Measurements from ENCODE around the gene ANKRD65. TPM values are rescaled to one million over a fixed set of nuclear protein-coding genes. Genes with fewer than 3 reads are reported as not detected.

The ANKRD65 gene
- total RNA-seq, 1 donor from 2014 or later: not detected

DNA sequence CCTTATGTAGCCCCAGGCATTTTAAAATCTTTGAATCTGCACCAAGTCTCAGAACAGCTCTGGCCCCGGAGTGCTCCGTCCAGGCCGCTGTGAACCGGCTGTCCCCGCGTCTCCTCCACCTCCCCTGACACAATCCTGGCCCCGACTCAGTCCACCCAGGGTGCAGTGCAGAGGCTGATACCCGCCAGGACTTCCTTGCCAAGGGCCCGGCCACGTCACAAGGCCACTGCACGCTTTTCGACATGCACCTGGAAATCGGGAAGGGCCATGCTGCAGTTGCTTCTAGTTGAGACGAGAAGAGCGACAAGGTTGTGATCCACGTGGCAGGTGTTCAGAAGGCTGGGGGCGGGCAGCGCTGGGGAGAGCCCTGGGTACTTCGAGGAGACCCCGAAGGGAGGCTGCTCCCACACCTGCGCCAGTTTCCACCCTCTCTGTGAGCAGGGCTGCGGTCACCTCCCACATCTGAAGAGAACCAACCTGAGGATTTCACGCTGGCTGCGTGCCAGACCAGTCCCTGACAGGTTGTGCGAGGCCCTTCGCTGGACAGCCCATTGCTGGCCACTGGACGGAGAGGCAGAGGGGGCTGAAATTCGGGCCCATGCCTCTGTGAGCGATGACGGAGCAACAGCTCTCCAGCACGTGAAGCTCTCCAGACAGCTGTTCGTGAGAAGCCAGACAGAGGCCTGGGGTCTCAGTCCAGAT is 21.1 kb upstream of the ANKRD65 start:
- intact Hi-C loops (cut with micrococcal nuclease): no loop called here

DNA sequence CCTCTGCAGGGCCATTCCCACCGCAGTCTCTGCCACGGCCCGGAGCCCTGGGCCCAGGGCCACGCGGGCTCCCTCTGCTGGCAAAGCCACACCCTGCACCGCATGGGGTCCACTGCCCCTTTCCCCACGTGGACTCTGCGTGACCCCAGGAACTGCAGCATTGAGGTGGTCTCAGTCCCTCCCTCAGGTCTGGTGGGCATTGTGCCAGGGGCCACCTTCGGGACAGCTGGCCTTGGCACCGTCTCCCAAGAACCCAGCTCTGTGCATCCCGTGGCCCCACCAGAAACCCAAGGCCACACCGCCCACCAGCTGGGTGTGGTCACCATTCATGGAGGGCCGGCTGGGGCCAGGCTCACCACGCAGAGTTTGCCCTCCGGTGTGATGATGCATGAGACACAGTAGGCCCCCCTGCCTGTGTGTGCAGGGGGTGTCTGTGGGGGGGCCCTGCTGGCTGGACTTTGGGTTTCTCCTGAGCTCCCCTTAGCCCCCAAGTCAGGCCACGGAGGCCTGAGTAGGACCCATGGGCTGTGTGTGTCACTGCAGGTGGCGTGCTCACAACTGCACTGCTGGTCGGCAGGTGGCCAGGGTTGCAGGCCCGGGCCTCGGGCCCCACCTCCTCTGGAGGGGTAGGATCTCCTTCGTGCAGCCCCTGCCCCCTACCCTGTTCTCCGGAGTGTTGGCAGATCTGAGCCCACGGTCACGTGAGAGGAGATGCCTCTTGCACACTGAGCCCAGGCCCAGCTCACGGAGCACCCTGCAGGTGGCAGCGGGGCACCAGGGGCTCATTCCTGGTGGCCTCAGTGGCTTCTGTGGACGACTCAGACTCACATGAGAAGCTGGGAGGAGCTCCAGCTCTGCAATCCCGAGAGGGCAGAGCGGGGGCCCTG is 20.2 kb upstream of the ANKRD65 start:
- intact Hi-C loops (cut with micrococcal nuclease): loop anchor here (2.0 kb wide), 1 partner anchor 42 kb away; the partner anchor contains the start of gene CCNL2

- intact Hi-C loops (cut with micrococcal nuclease): loop anchor here (2.0 kb wide), 1 partner anchor 42 kb away; the partner anchor contains the start of gene CCNL2
Observed at GRCh38 chr1:1440262-1441001, 19.4 kb upstream of the ANKRD65 start.

GRCh38 chr1:1439546-1440261 is 18.6 kb upstream of the ANKRD65 start:
- intact Hi-C loops (cut with micrococcal nuclease): loop anchor here (2.0 kb wide), 1 partner anchor 41 kb away; the partner anchor contains the start of gene CCNL2

GRCh38 chr1:1438531-1439381 is 17.7 kb upstream of the ANKRD65 start:
- intact Hi-C loops (cut with micrococcal nuclease): no loop called here

- intact Hi-C loops (cut with micrococcal nuclease): no loop called here
Observed at GRCh38 chr1:1437904-1438376, 16.9 kb upstream of the ANKRD65 start.

DNA sequence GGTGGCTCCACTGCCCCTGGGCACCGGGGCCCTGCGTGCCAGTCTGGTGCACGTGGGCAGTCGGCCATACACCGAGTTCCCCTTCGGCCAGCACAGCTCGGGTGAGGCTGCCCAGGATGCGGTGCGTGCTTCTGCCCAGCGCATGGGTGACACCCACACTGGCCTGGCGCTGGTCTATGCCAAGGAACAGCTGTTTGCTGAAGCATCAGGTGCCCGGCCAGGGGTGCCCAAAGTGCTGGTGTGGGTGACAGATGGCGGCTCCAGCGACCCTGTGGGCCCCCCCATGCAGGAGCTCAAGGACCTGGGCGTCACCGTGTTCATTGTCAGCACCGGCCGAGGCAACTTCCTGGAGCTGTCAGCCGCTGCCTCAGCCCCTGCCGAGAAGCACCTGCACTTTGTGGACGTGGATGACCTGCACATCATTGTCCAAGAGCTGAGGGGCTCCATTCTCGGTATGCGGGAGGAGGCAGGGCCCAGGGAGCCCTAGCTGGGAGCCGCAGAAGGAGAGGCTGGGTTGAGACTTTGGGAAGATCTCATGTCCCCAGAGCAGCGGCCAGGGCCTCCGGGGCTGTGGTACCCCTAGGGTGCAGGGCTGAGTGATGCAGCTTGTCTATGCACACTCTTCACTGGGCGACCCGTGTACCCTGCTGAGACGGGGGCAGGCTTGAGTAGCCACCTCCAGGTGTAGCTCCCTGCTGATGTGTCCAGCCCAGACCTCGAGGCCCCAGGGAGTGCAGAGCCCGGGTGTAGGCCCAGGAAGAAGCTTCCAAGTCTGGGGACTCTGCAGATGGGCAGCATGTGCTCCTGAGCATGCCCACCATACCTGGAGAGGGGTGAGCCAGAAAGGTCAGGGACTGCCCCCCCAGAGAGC is 16.2 kb upstream of the ANKRD65 start:
- intact Hi-C loops (cut with micrococcal nuclease): no loop called here

DNA sequence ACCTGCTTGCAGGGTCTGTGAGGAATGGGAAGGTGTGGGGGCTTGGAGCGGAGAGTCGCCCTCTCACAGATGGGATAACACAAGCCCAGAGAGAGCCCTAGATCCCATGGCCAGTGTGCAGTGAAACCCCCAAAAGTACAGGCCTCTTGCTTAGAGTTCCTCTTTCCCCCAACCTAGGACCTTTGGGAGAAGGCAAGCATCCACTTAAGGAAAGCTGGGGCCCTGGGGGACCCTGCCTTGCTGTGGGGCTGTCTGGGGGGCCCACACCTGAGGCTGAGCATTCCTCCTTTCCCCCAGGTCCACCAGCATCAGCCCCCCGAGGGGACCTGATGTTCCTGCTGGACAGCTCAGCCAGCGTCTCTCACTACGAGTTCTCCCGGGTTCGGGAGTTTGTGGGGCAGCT is 15.6 kb upstream of the ANKRD65 start:
- intact Hi-C loops (cut with micrococcal nuclease): no loop called here

GRCh38 chr1:1435911-1436629 is 15.0 kb upstream of the ANKRD65 start:
- intact Hi-C loops (cut with micrococcal nuclease): no loop called here

DNA sequence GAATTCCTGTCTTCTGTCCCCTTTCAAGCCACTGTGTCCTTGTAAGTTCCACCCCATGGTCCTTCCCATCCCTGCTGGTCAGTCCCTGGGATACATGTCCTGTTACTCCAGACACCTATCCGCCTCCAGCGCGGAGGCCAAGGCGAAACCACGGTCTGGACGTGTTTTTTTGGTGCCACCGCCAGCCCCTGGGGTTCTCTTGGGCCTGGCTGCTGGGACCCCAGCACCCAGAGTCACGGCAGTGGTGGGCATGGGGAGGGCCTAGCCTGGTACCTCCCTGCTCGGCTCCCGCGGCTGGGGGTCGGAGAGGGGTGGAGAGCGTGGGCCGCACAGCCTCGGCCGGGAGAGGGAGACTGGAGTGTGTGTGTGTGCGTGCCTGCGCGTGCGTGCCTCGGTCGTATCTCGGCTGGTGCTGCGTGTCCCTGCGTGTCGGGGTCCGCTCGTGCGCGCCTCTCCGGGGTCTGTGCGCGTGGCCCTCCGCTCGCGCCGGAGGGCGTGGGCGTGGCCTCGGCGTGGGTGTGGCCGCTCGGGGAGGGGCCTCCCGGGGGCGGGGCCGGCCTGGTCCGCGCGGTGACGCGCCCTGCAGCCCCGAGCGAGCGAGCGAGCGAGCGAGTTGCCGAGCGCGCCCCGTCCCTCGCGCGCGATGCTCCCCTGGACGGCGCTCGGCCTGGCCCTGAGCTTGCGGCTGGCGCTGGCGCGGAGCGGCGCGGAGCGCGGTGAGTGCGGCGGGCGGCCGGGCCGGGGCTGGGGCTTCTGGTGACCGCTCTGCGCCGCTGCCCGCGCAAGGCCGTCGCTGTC is 14.2 kb upstream of the ANKRD65 start, which contains the start of gene VWA1:
Gene VWA1 (plus strand): TSS at position 585 of the 798 bp plus-strand sequence. CDS start 59 bp downstream, at position 644.
- intact Hi-C loops (cut with micrococcal nuclease): no loop called here

DNA sequence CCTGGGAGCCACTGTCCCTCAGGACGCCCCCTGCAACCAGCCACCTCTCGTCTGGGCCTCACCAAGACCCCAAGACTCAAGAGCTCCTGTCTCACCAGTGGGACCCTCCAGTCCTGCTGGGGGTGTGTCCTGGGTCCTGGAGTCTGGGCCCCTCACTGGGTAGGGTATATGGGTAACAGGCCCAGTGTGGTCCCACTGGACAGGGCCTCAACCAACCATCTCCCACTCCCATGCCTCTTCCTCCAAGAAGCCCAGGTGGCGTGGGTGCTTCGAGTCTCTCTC is 13.7 kb upstream of the ANKRD65 start:
- intact Hi-C loops (cut with micrococcal nuclease): no loop called here

DNA sequence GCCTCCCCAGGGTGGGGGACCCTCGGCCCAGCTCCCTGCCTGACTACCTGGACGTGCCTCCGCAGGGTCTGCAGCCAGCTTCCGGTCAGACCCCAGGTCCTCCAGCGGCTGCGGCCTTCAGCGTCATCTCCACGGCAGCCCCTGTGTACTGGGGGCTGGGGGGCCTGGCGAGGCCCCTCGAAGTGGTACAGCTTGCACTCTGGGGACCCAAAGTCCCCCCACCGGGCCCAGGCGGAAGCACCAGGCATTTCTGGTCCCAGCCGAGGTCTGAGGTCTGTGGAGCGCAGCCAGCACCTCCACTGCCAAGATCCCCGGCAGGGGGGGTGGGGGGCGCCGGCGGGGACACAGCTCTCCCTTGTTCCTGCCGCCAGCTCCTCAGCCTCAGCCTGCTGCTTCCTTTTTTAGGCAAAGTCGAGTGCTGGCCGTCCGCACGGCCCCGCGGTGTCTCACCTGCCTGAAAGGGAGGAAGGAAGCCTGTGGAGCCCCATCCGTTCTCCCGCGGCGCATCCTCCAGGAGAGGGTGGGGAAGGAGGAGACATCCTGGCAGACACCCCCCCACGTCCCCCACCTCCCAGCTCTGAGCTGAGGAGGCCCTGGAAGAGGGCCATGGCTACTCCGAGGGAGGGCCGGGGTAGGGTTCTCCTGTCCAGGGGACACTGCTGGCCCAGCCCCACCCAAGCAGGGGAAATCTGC is 13.2 kb upstream of the ANKRD65 start:
- intact Hi-C loops (cut with micrococcal nuclease): no loop called here

- intact Hi-C loops (cut with micrococcal nuclease): no loop called here
Observed at GRCh38 chr1:1433804-1434130, 12.7 kb upstream of the ANKRD65 start.

DNA sequence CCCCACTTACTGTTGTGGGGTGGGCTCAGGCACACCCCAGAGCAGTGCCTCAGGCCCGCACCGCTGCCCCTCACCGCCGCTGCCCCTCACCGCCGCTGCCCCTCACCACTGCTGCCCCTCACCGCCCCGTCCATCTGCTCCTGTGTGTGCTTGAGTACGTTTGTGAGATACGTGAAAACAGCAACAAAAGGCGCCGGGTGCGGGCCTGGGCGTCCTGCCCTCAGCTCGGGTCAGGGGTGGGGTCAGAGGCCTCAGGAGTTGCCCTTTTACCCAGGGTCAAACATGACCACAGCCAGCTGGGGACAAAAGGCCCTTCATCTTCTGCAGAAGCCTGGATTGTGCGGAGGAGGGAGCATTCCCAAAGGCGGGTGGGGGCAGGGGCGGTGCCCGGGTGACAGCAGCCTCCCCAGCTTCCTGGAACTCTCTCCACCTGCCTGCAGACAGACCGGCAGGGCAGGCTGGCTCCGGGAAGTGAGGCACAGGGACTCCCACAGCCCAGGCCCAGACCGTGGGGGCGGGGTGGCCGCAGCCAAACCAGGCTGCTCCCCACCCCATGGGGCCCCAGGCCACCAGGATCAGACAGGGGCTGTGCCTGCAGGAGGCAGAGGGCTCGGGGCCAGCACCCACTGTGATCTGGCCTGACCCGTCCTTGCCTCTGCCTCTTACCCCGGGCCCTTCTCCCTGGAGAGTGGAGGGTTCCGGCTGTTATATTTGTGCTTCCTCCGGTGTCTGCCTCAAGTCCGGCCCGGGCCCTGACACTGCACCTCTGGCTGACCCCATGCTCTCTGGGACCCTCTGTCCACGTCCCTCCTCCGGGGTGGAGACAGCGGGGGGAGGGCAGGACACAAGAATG is 12.1 kb upstream of the ANKRD65 start:
- intact Hi-C loops (cut with micrococcal nuclease): no loop called here

DNA sequence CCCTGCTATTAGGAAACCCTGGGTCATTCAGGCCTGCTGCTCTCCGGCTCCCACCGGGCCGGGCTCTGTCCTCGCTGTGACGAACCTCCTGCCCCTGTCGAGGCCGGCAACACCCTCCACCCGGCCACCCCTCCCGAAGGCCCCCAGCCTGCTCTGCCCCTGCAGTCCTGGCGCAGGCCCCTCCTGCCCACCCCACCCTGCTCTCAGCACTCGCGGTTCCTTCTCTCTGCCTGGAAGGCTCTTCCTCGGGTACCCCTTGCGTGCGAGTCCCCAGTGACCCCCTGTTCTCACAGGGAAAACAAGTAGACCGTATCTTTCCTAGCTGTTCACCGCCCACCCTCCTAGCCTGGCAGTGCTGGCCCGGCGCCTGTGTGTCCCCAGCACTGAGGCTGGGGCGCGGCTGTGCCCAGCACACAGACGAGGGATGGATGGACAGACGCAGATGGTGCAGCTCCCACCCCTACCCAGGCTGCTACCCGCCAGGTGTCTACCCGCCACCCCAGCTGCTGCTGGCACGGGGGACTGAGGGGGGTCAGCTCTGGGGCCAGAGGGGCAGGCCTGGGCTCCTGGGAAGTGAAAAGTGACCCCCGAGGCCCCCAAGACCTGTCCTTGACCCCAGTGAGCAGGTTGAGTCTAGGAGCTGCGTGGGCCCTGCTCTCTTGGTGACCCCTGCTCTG is 11.3 kb upstream of the ANKRD65 start:
- intact Hi-C loops (cut with micrococcal nuclease): no loop called here

DNA sequence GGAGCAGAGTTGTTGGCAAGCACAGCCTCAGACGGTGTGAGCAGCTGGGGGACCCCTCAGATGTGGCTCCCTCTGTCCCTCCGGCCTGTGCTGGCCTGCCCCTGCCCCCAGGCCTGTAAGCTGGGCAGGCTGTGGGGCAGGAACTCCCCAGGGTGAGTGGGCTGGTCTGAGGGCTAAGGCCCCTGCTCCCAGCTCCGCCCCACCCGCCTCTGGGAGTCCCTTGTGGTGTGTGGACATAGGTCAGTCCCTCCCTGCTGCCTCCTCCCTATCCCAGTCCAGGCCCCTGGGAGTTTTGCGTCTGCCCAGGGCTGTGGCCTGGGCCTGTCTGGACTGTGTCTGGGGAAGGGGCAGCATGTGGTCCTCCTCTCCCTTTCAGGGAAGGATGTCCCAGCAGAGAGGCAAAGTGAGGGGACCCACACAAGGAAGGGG is 10.8 kb upstream of the ANKRD65 start:
- intact Hi-C loops (cut with micrococcal nuclease): no loop called here
